Kidney (tissue), 14 donors: ENCODE measurements around the gene ERFL. TPM values are rescaled to one million over a fixed set of nuclear protein-coding genes. Genes with fewer than 3 reads are reported as not detected.

Source experiments
- DNase-seq, 5 donors: peaks; one replicate each; pipeline ENCODE4 v3.0.0-alpha.2; 2013 to 2020
- FAIRE-seq: peaks from 2 replicates; lab custom pipeline; 2012; peaks lifted over from hg19 to GRCh38; lab: Jason Lieb, UNC
- H3K27ac ChIP-seq, 2 donors: one replicate each; pipeline ENCODE4 v1.7.0; 2013; ENCODE audit warnings: low read depth in 2 of 2, low read length in 2 of 2, inconsistent platforms in 1 of 2
- H3K27me3 ChIP-seq: one replicate; pipeline ENCODE4 v1.7.1; 2013; ENCODE audit warnings: low read length, inconsistent platforms; ENCODE audit not compliant: control insufficient read depth, insufficient read depth
- H3K36me3 ChIP-seq, 3 donors: one replicate each; pipeline versions ENCODE4 v1.7.0 to v1.7.1; 2013; ENCODE audit warnings: low read length in 3 of 3, control low read depth in 1 of 3, inconsistent platforms in 1 of 3; ENCODE audit not compliant: insufficient read depth in 3 of 3, control insufficient read depth in 2 of 3
- H3K4me1 ChIP-seq, 3 donors: one replicate each; pipeline versions ENCODE4 v1.7.0 to v1.7.1; 2013; ENCODE audit warnings: low read length in 3 of 3, inconsistent platforms in 1 of 3, low read depth in 1 of 3; ENCODE audit not compliant: control insufficient read depth in 2 of 3, insufficient read depth in 2 of 3
- H3K4me3 ChIP-seq, 3 donors: one replicate each; pipeline versions ENCODE4 v1.7.0 to v1.8.1; 2013; ENCODE audit warnings: low read length in 3 of 3, control low read depth in 1 of 3, inconsistent platforms in 1 of 3
- H3K9ac ChIP-seq, 3 donors: one replicate each; pipeline versions ENCODE4 v1.7.0 to v1.7.1; 2013; ENCODE audit warnings: low read length in 3 of 3, control low read depth in 1 of 3, inconsistent platforms in 1 of 3
- H3K9me3 ChIP-seq, 3 donors: one replicate each; pipeline versions ENCODE4 v1.7.0 to v1.7.1; 2013; ENCODE audit warnings: low read length in 3 of 3, control low read depth in 1 of 3, inconsistent platforms in 1 of 3; ENCODE audit not compliant: control insufficient read depth in 2 of 3, insufficient read depth in 1 of 3
- CTCF ChIP-seq: IDR thresholded peaks from 3 replicates; pipeline ENCODE4 v1.5.1; 2012; ENCODE audit warnings: mild to moderate bottlenecking, moderate library complexity, borderline replicate concordance; ENCODE audit not compliant: insufficient read depth; ENCODE audit errors: extremely low read depth
- intact Hi-C: fragments of 100-400 bp; cut with DNase I; formaldehyde crosslinking; loops from one replicate; pipeline ENCODE4 v1.11.1; 2022
- polyA plus RNA-seq: library from polyadenylated mRNA; stranded (reverse); fragments of 350-450 nt; fragmentation: Illumina TruSeq; extraction: RNeasy Lipid Tissue Mini Kit (QIAGEN cat#74804); gene quantifications from one replicate; pipeline ENCODE4 v1.2.3, GENCODE V29; 2014; ENCODE audit warnings: low read depth, low replicate concordance; ENCODE audit not compliant: insufficient read depth
- total RNA-seq: library from RNA; stranded (reverse); fragmentation: NEBNext Ultra II Directional; extraction: Animal tissue kit (Norgen Biotek cat#: 25700); gene quantifications from one replicate; pipeline ENCODE4 v1.2.1, GENCODE V29; 2021
- donor health status: control.
- donor health status: control.
- donor health status: control.
- donor health status: control.
- donor health status: control.
- donor health status: DM: yes; HTN: yes; CAD: no.
- donor health status: Normal renal cell carcinoma (clear cell type).

The ERFL gene
- total and polyA plus RNA-seq, 2 donors from 2014 or later: 0.69 TPM; not detected in 1

DNA sequence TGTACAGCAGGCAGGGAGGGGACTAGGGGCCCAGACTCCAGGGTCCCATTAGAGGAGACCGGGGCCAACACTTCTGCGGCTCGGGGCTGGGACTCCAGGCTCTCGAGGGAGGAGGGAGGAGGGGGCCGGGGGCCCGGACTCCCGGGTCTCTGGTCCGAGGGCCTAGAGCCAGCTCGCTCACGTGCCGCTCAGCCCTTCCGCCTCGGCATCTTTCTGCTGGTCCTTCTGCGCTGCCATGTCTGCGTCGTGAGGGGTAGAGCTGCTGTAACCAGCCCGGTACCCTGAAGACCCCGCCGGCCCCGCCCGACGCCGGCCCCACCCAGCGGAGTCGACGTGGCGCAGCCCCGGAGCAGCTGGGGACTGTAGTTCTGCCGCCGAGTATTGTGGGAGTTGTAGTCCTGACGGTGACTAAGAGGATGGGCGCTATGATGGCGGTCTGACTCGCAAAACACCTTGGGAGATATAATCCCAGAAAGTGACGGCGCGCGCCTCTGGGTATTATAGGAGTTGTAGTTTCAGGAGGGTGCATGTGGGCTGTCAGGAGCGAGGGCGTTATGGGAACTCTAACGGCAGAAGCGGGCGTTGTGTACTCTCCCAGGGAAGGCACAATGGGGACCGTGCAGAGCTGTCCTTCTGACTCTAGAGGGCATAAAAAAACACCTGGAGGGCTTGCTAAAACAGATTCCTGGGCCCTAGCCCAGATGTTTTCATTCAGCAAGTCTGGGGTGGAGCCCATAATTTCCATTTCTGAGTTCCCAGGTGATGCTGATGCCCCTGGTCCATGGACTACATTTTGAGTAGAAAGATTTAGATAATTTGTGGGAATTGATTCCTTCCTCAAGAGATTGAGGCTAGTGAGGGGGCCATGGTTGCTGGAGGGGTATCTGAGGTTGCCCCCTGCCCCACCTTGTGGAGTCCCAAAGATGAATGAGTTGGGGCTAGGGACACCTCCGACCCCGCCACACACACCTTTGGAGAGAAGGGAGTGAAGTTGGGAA is 31.1 kb upstream of the ERFL start, which contains the start of gene RABAC1:
Gene RABAC1 (minus strand): TSS at position 266 of the 998 bp plus-strand sequence. CDS start 29 bp downstream, at position 237.
- Histone ChIP-seq H3K4me3 (peak within 1 kb of the TSS; percentile 69 to 84 (median 80)), H3K4me1 (peaks cover 0 to 15% (median 4%) of the 10 kb centered on the region in 3 donors), H3K9me3 (no peaks in the 10 kb centered on the region), H3K36me3 (peaks cover 0 to 6% (median 3%) of the 10 kb centered on the region in 3 donors), H3K27ac (peak within 1 kb of the TSS; percentile 79 to 86), H3K9ac (peak within 1 kb of the TSS; percentile 65 to 83 (median 75)), H3K27me3 (no peaks in the 10 kb centered on the region)
- no peak for FAIRE-seq
- intact Hi-C loops: no loop called here
- peak; percentile 94 to 97 (median 95) for DNase-seq
- TF ChIP-seq CTCF: no peak

- intact Hi-C loops: no loop called here
- peaks cover 0 to 6% (median 3%) of the 10 kb centered on the region in 3 donors for H3K36me3 ChIP-seq
- H3K9ac ChIP-seq: peak overlapping the region; percentile 65 to 83 (median 75)
- H3K9me3 ChIP-seq: no peaks in the 10 kb centered on the region
- FAIRE-seq (no peak), DNase-seq (peak; percentile 86 to 95 (median 94))
- peaks cover 0 to 15% (median 4%) of the 10 kb centered on the region in 3 donors for H3K4me1 ChIP-seq
- H3K27ac ChIP-seq: peak overlapping the region; percentile 79 to 86
- peak; percentile 10 for TF ChIP-seq CTCF
- peak overlapping the region; percentile 69 to 84 (median 75) for H3K4me3 ChIP-seq
- H3K27me3 ChIP-seq: no peaks in the 10 kb centered on the region
Observed at GRCh38 chr19:41958367-41959055, 30.3 kb upstream of the ERFL start.

GRCh38 chr19:41957838-41958366 is 29.7 kb upstream of the ERFL start:
- no peaks in the 10 kb centered on the region for H3K27me3 ChIP-seq
- intact Hi-C loops: no loop called here
- H3K36me3 ChIP-seq: peaks cover 0 to 6% (median 3%) of the 10 kb centered on the region in 3 donors
- peaks cover 0 to 15% (median 4%) of the 10 kb centered on the region in 3 donors for H3K4me1 ChIP-seq
- peak overlapping the region; percentile 79 to 86 for H3K27ac ChIP-seq
- TF ChIP-seq CTCF: peak; percentile 90
- H3K4me3 ChIP-seq: peak overlapping the region; percentile 24 to 84 (median 69)
- no peaks in the 10 kb centered on the region for H3K9me3 ChIP-seq
- peak; percentile 70 for FAIRE-seq
- H3K9ac ChIP-seq: peak overlapping the region; percentile 15 to 75 (median 17)
- peak in 4 of 5 donors; percentile 91 to 96 (median 93) for DNase-seq
